Measurements from ENCODE around the gene CELF6. TPM values are rescaled to one million over a fixed set of nuclear protein-coding genes. Genes with fewer than 3 reads are reported as not detected.

CELF6 gene
- total RNA-seq, 1 experiment from 2014 or later, result 0.52 TPM

Other genes with a start within 250 kb of the CELF6 start
- gene MYO9A, start 202.0 kb downstream of the CELF6 start, total RNA-seq (2021; ENCODE audit: unreplicated experiment), result 23.0 TPM
- gene SENP8, start 201.8 kb downstream of the CELF6 start, total RNA-seq (2021; ENCODE audit: unreplicated experiment), result 3.8 TPM
- 8.0 TPM for gene GRAMD2A, start 122.4 kb downstream of the CELF6 start, total RNA-seq (2021; ENCODE audit: unreplicated experiment)
- gene PKM, start 89.0 kb downstream of the CELF6 start, total RNA-seq (2021; ENCODE audit: unreplicated experiment), result 1,664 TPM
- gene PARP6, start 47.6 kb downstream of the CELF6 start, total RNA-seq (2021; ENCODE audit: unreplicated experiment), result 67.9 TPM
- gene HEXA, start 55.9 kb upstream of the CELF6 start, total RNA-seq (2021; ENCODE audit: unreplicated experiment), result 57.1 TPM
- not detected for gene TMEM202, start 78.1 kb upstream of the CELF6 start, total RNA-seq (2021; ENCODE audit: unreplicated experiment)
- gene ARIH1, start 154.2 kb upstream of the CELF6 start, total RNA-seq (2021; ENCODE audit: unreplicated experiment), result 209 TPM

All from HCT116 (cell line).